ENCODE results near the gene KSR2. TPM values are rescaled to one million over a fixed set of nuclear protein-coding genes. Genes with fewer than 3 reads are reported as not detected.

The KSR2 gene
- total RNA-seq, 1 donor from 2014 or later = under 0.01 TPM

DNA sequence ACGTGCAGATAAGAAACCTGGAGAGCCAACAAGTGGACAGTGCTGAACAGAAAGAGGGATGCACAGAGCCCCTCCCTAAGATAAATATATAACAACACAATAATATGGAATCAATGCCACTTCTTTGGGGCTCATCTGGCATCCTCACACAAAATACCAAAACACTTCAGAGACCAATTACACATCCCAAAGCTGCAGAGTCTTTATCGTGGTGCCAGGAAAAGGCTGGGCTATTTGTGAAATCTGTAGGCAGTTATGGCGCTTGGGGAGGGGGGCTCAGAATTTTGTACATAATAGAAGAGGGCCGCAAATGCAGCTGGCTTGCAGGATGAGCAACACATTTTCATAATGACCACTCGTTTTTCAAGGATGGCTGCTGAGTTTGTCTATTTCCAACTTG lies 446.9 kb downstream of the KSR2 start:
- no peak overlapping the region for H3K9ac ChIP-seq (ENCODE audit: low read depth in 1 of 3, low read length in 3 of 3)
- no peak overlapping the region for H3K4me3 ChIP-seq (ENCODE audit: low read length in 3 of 3)
- H3K4me1 ChIP-seq (ENCODE audit: control insufficient read depth in 3 of 3, insufficient read depth in 3 of 3, low read length in 3 of 3) = peaks cover 6 to 22% (median 18%) of the 10 kb centered on the region in 3 donors
- H3K36me3 ChIP-seq (ENCODE audit: control insufficient read depth in 3 of 3, insufficient read depth in 3 of 3, low read length in 3 of 3) = no peaks in the 10 kb centered on the region
- H3K27me3 ChIP-seq (ENCODE audit: control insufficient read depth in 3 of 3, insufficient read depth in 3 of 3, low read length in 3 of 3) = no peaks in the 10 kb centered on the region
- no peaks in the 10 kb centered on the region for H3K9me3 ChIP-seq (ENCODE audit: control insufficient read depth in 3 of 3, low read length in 3 of 3)
- no peak overlapping the region for H3K27ac ChIP-seq (ENCODE audit: low read depth, low read length)

DNA sequence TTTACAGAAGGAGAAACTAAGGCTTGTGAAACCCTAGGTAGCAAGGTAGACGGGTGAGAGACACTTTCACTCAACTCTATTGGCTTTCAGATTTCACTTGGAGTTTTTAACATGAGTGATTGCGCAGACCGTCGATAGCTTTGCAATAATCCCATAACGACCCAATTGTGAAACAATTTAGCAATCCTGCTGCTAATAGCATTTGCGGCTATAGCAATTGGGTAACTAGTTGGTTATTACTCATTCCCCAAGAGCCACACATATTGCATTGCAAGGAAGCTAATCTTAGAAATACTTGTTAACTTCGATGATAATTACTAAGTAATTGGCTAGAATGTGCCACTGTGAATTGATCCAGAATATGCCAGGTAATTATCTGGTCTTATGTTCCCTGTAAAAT lies 447.4 kb downstream of the KSR2 start:
- Histone ChIP-seq H3K27me3 (ENCODE audit: control insufficient read depth in 3 of 3, insufficient read depth in 3 of 3, low read length in 3 of 3) (no peaks in the 10 kb centered on the region), H3K4me1 (ENCODE audit: control insufficient read depth in 3 of 3, insufficient read depth in 3 of 3, low read length in 3 of 3) (peaks cover 6 to 19% (median 18%) of the 10 kb centered on the region in 3 donors), H3K27ac (ENCODE audit: low read depth, low read length) (no peak overlapping the region), H3K9me3 (ENCODE audit: control insufficient read depth in 3 of 3, low read length in 3 of 3) (no peaks in the 10 kb centered on the region), H3K4me3 (ENCODE audit: low read length in 3 of 3) (no peak overlapping the region), H3K9ac (ENCODE audit: low read depth in 1 of 3, low read length in 3 of 3) (no peak overlapping the region), H3K36me3 (ENCODE audit: control insufficient read depth in 3 of 3, insufficient read depth in 3 of 3, low read length in 3 of 3) (no peaks in the 10 kb centered on the region)

DNA sequence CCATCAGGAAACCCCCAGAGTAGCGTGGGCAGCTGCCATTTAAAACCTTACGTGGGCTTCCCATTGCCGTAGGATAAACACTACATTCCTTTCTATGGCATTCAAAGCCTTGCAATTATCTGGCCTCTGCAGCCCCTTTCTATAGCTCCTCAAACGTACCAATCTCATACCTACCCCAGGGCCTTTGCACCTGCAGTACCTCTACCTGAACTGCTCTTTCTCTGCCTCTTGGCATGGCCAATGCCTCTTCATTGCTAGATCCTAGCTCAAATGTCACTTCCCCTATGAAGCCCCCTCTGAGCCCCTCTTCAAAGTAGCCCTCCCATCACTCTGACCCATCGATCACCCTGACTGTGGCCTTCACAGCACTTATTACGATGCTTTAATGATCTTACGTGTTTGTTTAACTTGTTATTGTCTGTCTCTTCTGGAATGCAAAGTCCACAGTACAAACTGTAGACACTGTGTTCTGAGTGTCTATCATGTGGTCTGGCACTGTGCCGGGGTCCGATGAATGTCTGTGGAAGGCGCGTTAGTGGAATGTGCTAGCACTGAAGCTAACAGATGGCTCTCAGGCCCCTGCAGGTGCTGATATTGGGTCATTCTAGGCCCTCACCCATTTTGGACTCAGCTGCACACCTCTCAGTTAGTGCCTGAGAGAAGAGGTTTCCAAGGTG lies 450.1 kb downstream of the KSR2 start:
- no peak overlapping the region for H3K27ac ChIP-seq (ENCODE audit: low read depth, low read length)
- no peaks in the 10 kb centered on the region for H3K36me3 ChIP-seq (ENCODE audit: control insufficient read depth in 3 of 3, insufficient read depth in 3 of 3, low read length in 3 of 3)
- H3K9me3 ChIP-seq (ENCODE audit: control insufficient read depth in 3 of 3, low read length in 3 of 3) = no peaks in the 10 kb centered on the region
- H3K9ac ChIP-seq (ENCODE audit: low read depth in 1 of 3, low read length in 3 of 3) = no peak overlapping the region
- no peaks in the 10 kb centered on the region for H3K27me3 ChIP-seq (ENCODE audit: control insufficient read depth in 3 of 3, insufficient read depth in 3 of 3, low read length in 3 of 3)
- no peak overlapping the region for H3K4me3 ChIP-seq (ENCODE audit: low read length in 3 of 3)
- peaks cover 10 to 23% (median 22%) of the 10 kb centered on the region in 3 donors for H3K4me1 ChIP-seq (ENCODE audit: control insufficient read depth in 3 of 3, insufficient read depth in 3 of 3, low read length in 3 of 3)

DNA sequence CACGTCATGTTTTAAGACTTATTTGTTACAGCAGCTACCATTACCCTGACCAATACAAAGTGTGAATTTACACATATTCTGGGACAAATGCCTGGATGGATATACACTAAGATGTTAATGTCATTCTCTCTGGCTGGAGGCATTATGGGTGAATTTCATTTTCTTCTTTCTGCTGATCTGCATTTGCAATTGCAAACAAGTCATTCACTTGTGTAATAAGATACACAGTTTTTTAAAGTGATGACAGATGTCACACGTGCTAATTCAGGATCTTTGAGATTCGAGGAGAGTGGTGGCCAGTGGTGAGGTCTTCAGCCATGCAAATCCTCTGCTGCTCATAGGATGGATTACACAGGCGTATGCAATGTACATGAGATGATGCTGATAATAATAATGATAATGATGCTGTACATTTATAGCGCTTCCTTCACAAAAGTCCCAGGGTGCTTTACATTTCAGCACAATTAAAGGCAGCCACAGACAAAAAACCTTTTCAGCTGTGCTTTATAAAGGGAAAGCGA lies 451.5 kb downstream of the KSR2 start:
- peaks cover 6 to 13% (median 13%) of the 10 kb centered on the region in 3 donors for H3K4me1 ChIP-seq (ENCODE audit: control insufficient read depth in 3 of 3, insufficient read depth in 3 of 3, low read length in 3 of 3)
- H3K27me3 ChIP-seq (ENCODE audit: control insufficient read depth in 3 of 3, insufficient read depth in 3 of 3, low read length in 3 of 3) = no peaks in the 10 kb centered on the region
- no peak overlapping the region for H3K4me3 ChIP-seq (ENCODE audit: low read length in 3 of 3)
- no peak overlapping the region for H3K9ac ChIP-seq (ENCODE audit: low read depth in 1 of 3, low read length in 3 of 3)
- no peaks in the 10 kb centered on the region for H3K36me3 ChIP-seq (ENCODE audit: control insufficient read depth in 3 of 3, insufficient read depth in 3 of 3, low read length in 3 of 3)
- no peaks in the 10 kb centered on the region for H3K9me3 ChIP-seq (ENCODE audit: control insufficient read depth in 3 of 3, low read length in 3 of 3)
- no peak overlapping the region for H3K27ac ChIP-seq (ENCODE audit: low read depth, low read length)

DNA sequence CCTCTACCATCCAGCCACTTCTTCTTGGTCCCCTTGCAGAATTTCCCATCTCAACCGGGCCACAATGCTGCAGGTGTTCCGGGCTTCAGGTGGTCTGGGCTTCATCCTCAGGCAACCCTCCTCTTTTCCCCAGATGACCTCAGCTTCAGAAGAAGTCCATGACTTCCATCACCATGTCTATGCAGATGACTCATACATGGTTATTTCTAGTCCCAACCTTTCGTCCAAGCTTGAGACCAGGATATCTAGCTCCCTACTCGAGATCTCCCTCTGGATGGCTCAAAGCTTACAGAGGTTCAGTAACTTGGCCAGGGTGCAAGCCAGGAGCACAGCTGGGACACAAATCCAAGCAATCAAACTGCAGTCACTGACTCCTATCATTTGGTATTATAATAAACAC lies 452.8 kb downstream of the KSR2 start:
- no peak overlapping the region for H3K27ac ChIP-seq (ENCODE audit: low read depth, low read length)
- no peak overlapping the region for H3K9ac ChIP-seq (ENCODE audit: low read depth in 1 of 3, low read length in 3 of 3)
- H3K36me3 ChIP-seq (ENCODE audit: control insufficient read depth in 3 of 3, insufficient read depth in 3 of 3, low read length in 3 of 3) = no peaks in the 10 kb centered on the region
- H3K9me3 ChIP-seq (ENCODE audit: control insufficient read depth in 3 of 3, low read length in 3 of 3) = no peaks in the 10 kb centered on the region
- H3K4me3 ChIP-seq (ENCODE audit: low read length in 3 of 3) = no peak overlapping the region
- H3K27me3 ChIP-seq (ENCODE audit: control insufficient read depth in 3 of 3, insufficient read depth in 3 of 3, low read length in 3 of 3) = no peaks in the 10 kb centered on the region
- H3K4me1 ChIP-seq (ENCODE audit: control insufficient read depth in 3 of 3, insufficient read depth in 3 of 3, low read length in 3 of 3) = peaks cover 6 to 12% (median 10%) of the 10 kb centered on the region in 3 donors

GRCh38 chr12:117514016-117514415 lies 454.8 kb downstream of the KSR2 start:
- Histone ChIP-seq H3K9ac (ENCODE audit: low read depth in 1 of 3, low read length in 3 of 3) (peak overlapping the region in 1 of 3 donors; percentile 35), H3K4me3 (ENCODE audit: low read length in 3 of 3) (no peak overlapping the region), H3K27ac (ENCODE audit: low read depth, low read length) (no peak overlapping the region), H3K27me3 (ENCODE audit: control insufficient read depth in 3 of 3, insufficient read depth in 3 of 3, low read length in 3 of 3) (no peaks in the 10 kb centered on the region), H3K36me3 (ENCODE audit: control insufficient read depth in 3 of 3, insufficient read depth in 3 of 3, low read length in 3 of 3) (no peaks in the 10 kb centered on the region), H3K9me3 (ENCODE audit: control insufficient read depth in 3 of 3, low read length in 3 of 3) (no peaks in the 10 kb centered on the region), H3K4me1 (ENCODE audit: control insufficient read depth in 3 of 3, insufficient read depth in 3 of 3, low read length in 3 of 3) (peaks cover 5 to 10% (median 6%) of the 10 kb centered on the region in 3 donors)

- H3K27me3 ChIP-seq (ENCODE audit: control insufficient read depth in 3 of 3, insufficient read depth in 3 of 3, low read length in 3 of 3) = no peaks in the 10 kb centered on the region
- H3K4me3 ChIP-seq (ENCODE audit: low read length in 3 of 3) = no peak overlapping the region
- no peak overlapping the region for H3K9ac ChIP-seq (ENCODE audit: low read depth in 1 of 3, low read length in 3 of 3)
- H3K27ac ChIP-seq (ENCODE audit: low read depth, low read length) = no peak overlapping the region
- peaks cover 2 to 8% (median 4%) of the 10 kb centered on the region in 3 donors for H3K4me1 ChIP-seq (ENCODE audit: control insufficient read depth in 3 of 3, insufficient read depth in 3 of 3, low read length in 3 of 3)
- no peaks in the 10 kb centered on the region for H3K9me3 ChIP-seq (ENCODE audit: control insufficient read depth in 3 of 3, low read length in 3 of 3)
- H3K36me3 ChIP-seq (ENCODE audit: control insufficient read depth in 3 of 3, insufficient read depth in 3 of 3, low read length in 3 of 3) = no peaks in the 10 kb centered on the region
These were observed 455.4 kb downstream of the KSR2 start for GRCh38 chr12:117513353-117513752.

DNA sequence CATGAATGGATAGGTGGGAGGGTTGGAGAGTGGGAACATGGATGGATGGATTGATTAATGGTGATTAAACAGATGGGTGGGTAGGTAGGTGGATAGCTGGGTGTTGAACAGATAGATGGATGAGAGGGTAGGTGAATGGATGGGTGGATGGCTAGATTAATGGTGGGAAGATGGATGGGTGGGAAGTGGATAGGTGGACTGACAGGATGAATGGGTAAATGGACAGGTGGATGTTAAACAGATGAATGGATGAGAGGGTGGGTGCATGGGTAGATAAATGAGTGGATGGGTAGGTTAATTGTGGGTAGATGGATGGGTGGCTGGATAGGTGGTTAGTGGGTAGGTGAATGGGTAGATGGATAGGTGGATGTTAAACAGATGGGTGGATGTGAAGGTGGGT lies 460.3 kb downstream of the KSR2 start:
- no peaks in the 10 kb centered on the region for H3K9me3 ChIP-seq (ENCODE audit: control insufficient read depth in 3 of 3, low read length in 3 of 3)
- no peak overlapping the region for H3K27ac ChIP-seq (ENCODE audit: low read depth, low read length)

DNA sequence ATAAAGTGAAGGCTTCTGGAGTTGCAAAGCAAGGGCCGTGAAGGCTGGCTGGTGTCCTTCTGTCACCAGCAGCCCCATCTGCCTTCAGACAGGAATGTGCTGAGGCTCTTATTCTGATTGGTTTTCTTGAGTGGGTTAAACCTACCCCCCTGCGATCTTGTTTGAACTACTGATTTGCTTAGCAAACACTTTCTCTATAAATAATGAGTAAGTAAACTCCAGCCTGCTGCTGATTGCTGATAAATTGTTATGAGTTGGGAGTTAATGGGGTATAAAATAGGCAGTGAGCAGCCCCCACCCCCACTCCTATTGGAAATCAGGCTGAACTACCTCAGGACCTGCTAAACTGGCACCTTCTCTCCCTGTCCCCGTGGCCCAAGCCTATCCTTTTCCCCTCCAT lies 461.2 kb downstream of the KSR2 start:
- H3K27ac ChIP-seq (ENCODE audit: low read depth, low read length) = no peak overlapping the region
- peaks cover 0 to 2% (median 0%) of the 10 kb centered on the region in 3 donors for H3K27me3 ChIP-seq (ENCODE audit: control insufficient read depth in 3 of 3, insufficient read depth in 3 of 3, low read length in 3 of 3)
- no peaks in the 10 kb centered on the region for H3K4me1 ChIP-seq (ENCODE audit: control insufficient read depth in 3 of 3, insufficient read depth in 3 of 3, low read length in 3 of 3)
- no peak overlapping the region for H3K4me3 ChIP-seq (ENCODE audit: low read length in 3 of 3)
- no peak overlapping the region for H3K9ac ChIP-seq (ENCODE audit: low read depth in 1 of 3, low read length in 3 of 3)
- no peaks in the 10 kb centered on the region for H3K9me3 ChIP-seq (ENCODE audit: control insufficient read depth in 3 of 3, low read length in 3 of 3)
- no peaks in the 10 kb centered on the region for H3K36me3 ChIP-seq (ENCODE audit: control insufficient read depth in 3 of 3, insufficient read depth in 3 of 3, low read length in 3 of 3)

More for the DNA sequence above, 460.3 kb downstream of the KSR2 start:
- Histone ChIP-seq H3K36me3 (ENCODE audit: control insufficient read depth in 3 of 3, insufficient read depth in 3 of 3, low read length in 3 of 3) (no peaks in the 10 kb centered on the region), H3K4me1 (ENCODE audit: control insufficient read depth in 3 of 3, insufficient read depth in 3 of 3, low read length in 3 of 3) (peaks cover 0 to under 1% (median 0%) of the 10 kb centered on the region in 3 donors), H3K27me3 (ENCODE audit: control insufficient read depth in 3 of 3, insufficient read depth in 3 of 3, low read length in 3 of 3) (peaks cover 0 to 2% (median 0%) of the 10 kb centered on the region in 3 donors), H3K9ac (ENCODE audit: low read depth in 1 of 3, low read length in 3 of 3) (no peak overlapping the region), H3K4me3 (ENCODE audit: low read length in 3 of 3) (no peak overlapping the region)

- Histone ChIP-seq H3K9me3 (ENCODE audit: control insufficient read depth in 3 of 3, low read length in 3 of 3) (no peaks in the 10 kb centered on the region), H3K27me3 (ENCODE audit: control insufficient read depth in 3 of 3, insufficient read depth in 3 of 3, low read length in 3 of 3) (peaks cover 0 to 2% (median 0%) of the 10 kb centered on the region in 3 donors), H3K4me3 (ENCODE audit: low read length in 3 of 3) (no peak overlapping the region), H3K9ac (ENCODE audit: low read depth in 1 of 3, low read length in 3 of 3) (no peak overlapping the region), H3K36me3 (ENCODE audit: control insufficient read depth in 3 of 3, insufficient read depth in 3 of 3, low read length in 3 of 3) (no peaks in the 10 kb centered on the region), H3K27ac (ENCODE audit: low read depth, low read length) (no peak overlapping the region), H3K4me1 (ENCODE audit: control insufficient read depth in 3 of 3, insufficient read depth in 3 of 3, low read length in 3 of 3) (peaks cover 0 to 5% (median 4%) of the 10 kb centered on the region in 3 donors)
These were observed 462.5 kb downstream of the KSR2 start for GRCh38 chr12:117506333-117506732.

All from skeletal muscle tissue (tissue), 4 donors.